Endothelial cell (in vitro differentiated cells): ENCODE results near the gene PTPRD. TPM values are rescaled to one million over a fixed set of nuclear protein-coding genes. Genes with fewer than 3 reads are reported as not detected.

Experiments used
- DNase-seq: peaks from one replicate; pipeline ENCODE4 v3.0.0; 2021; ENCODE audit warnings: low spot score
- H3K27ac Mint-ChIP-seq: one replicate; pipeline ENCODE4 v1.8.0; 2021; ENCODE audit warnings: mixed read lengths, inconsistent platforms; ENCODE audit not compliant: unreplicated experiment
- H3K27me3 Mint-ChIP-seq: one replicate; pipeline ENCODE4 v1.8.0; 2021; ENCODE audit warnings: mild to moderate bottlenecking, moderate library complexity, mixed read lengths, inconsistent platforms; ENCODE audit not compliant: unreplicated experiment
- H3K36me3 Mint-ChIP-seq: one replicate; pipeline ENCODE4 v1.8.0; 2021; ENCODE audit warnings: mild to moderate bottlenecking, low read depth, mixed read lengths, inconsistent platforms; ENCODE audit not compliant: unreplicated experiment
- H3K4me1 Mint-ChIP-seq: one replicate; pipeline ENCODE4 v1.8.0; 2021; ENCODE audit warnings: mild to moderate bottlenecking, mixed read lengths, inconsistent platforms; ENCODE audit not compliant: unreplicated experiment
- H3K4me3 Mint-ChIP-seq: one replicate; pipeline ENCODE4 v1.8.0; 2021; ENCODE audit warnings: mild to moderate bottlenecking, mixed read lengths, inconsistent platforms; ENCODE audit not compliant: unreplicated experiment
- H3K9me3 Mint-ChIP-seq: one replicate; pipeline ENCODE4 v1.8.0; 2021; ENCODE audit warnings: mixed read lengths, inconsistent platforms; ENCODE audit not compliant: unreplicated experiment
- CTCF ChIP-seq: fragments of 200-600 bp; sonication (generic); IDR thresholded peaks from one replicate; pipeline ENCODE4 v1.5.0; 2021; ENCODE audit warnings: antibody characterized with exemption; ENCODE audit not compliant: unreplicated experiment
- total RNA-seq: library from RNA; stranded (reverse); fragmentation: NEBNext Ultra II Directional; extraction: Animal tissue kit (Norgen Biotek cat#: 25700); gene quantifications from one replicate; pipeline ENCODE4 v1.2.1, GENCODE V29; 2021; ENCODE audit not compliant: unreplicated experiment

PTPRD gene
- total RNA-seq, 1 donor from 2014 or later, result 47.8 TPM

- Mint-ChIP-seq H3K9me3 (no peaks in the 10 kb centered on the region), H3K4me1 (peaks cover 45% of the 10 kb centered on the region), H3K36me3 (no peaks in the 10 kb centered on the region), H3K27ac (peak overlapping the region; percentile 95), H3K4me3 (no peak overlapping the region), H3K27me3 (no peaks in the 10 kb centered on the region)
- TF ChIP-seq CTCF, result peak; percentile 32
- no peak for DNase-seq
Measured at GRCh38 chr9:9998491-9999287, 614.1 kb downstream of the PTPRD start.

DNA sequence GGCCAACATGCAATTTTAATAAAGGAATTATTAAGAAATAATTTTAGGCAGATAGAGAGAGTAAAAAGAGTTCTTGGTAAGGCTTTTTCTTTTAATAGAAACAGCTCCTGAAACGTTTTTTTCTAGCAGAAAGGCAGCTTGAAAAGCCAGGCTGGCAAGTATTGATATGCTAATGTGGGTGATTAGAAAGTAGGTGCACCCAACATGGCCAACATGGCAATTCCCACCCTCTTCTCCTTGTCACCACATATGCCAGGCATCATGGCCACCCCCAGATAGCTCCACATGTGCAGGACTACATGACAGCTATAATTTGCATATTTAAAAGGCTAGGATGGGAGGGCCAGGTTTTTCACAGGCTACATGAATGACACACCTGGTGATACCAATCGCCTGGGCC is 615.2 kb downstream of the PTPRD start:
- Mint-ChIP-seq H3K4me1 (peaks cover 45% of the 10 kb centered on the region), H3K9me3 (no peaks in the 10 kb centered on the region), H3K36me3 (no peaks in the 10 kb centered on the region), H3K27me3 (no peaks in the 10 kb centered on the region), H3K4me3 (no peak overlapping the region), H3K27ac (no peak overlapping the region)
- no peak for TF ChIP-seq CTCF
- DNase-seq, result no peak

DNA sequence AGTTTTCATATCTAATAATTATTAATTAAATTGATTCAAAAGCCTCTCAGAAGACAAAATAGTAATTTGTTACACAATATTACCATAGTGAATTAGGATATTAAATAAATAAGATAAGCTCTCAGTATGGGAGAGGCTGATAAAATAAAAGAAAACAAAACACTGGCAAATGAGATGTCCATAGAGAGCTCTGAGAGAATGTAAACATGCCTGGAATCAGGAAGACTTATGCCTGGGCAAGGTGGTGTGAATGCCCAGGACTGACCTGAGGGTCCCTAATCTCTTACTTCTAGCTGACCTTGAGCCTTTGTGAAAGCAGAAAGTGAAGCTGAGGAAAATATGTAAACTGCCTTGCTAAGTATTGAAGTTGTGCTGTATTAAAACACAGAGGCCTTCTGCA is 616.5 kb downstream of the PTPRD start:
- TF ChIP-seq CTCF, result no peak
- H3K36me3 Mint-ChIP-seq, result no peaks in the 10 kb centered on the region
- peaks cover 45% of the 10 kb centered on the region for H3K4me1 Mint-ChIP-seq
- H3K4me3 Mint-ChIP-seq, result no peak overlapping the region
- H3K27me3 Mint-ChIP-seq, result no peaks in the 10 kb centered on the region
- DNase-seq, result no peak
- peak overlapping the region; percentile 68 for H3K27ac Mint-ChIP-seq
- H3K9me3 Mint-ChIP-seq, result no peaks in the 10 kb centered on the region

DNA sequence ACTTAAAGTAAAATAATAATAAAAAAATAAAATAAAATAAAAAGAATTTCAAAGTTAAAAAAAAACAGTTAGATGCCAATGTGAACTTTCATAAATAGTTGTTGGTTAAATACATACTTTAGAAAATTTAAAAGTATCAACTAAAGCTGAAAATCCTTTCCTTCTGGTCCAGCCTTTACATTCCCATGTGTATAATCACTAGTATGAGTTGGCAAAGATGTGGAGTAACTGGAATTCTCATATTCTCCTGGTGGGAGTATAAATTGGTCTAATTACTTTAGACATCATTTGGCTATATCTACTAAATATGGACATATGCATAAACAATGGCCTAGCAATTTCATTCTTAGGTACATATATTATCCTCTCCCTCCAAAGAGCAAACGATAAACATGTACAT is 619.9 kb downstream of the PTPRD start:
- Mint-ChIP-seq H3K36me3 (no peaks in the 10 kb centered on the region), H3K27ac (no peak overlapping the region), H3K27me3 (no peaks in the 10 kb centered on the region), H3K4me3 (no peak overlapping the region), H3K9me3 (no peaks in the 10 kb centered on the region), H3K4me1 (peaks cover 24% of the 10 kb centered on the region)
- DNase-seq, result no peak
- TF ChIP-seq CTCF, result no peak

- H3K36me3 Mint-ChIP-seq, result no peaks in the 10 kb centered on the region
- H3K27ac Mint-ChIP-seq, result no peak overlapping the region
- no peak for DNase-seq
- no peak overlapping the region for H3K4me3 Mint-ChIP-seq
- TF ChIP-seq CTCF, result no peak
- no peaks in the 10 kb centered on the region for H3K9me3 Mint-ChIP-seq
- no peaks in the 10 kb centered on the region for H3K4me1 Mint-ChIP-seq
- H3K27me3 Mint-ChIP-seq, result no peaks in the 10 kb centered on the region
Measured at GRCh38 chr9:9973062-9973461, 639.7 kb downstream of the PTPRD start.
